ENCODE data around the gene FBXO33.

FBXO33 gene

DNA sequence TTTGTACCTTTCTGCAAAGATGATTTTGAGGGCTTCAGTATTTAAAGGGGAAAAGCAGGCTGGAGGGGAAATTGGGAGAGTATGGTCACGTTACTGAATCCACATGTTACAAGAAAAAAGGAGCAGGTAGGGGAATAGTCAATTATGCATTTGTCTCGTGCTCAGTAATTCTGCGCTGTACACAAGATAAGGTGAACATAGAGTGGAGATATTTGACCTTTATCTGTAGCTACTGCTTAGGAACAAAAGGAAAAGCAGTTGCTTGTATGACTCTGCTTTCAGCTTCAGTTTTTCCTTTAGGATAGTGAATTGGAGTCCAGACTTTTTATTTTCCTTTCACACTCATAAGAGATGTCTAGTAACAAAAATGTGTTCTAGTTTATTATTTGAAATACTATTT, 49.8 kb downstream of the FBXO33 start:
- no peak for TF ChIP-seq CTCF (IDR thresholded peaks at IDR 0.05; ENCODE audit: low read depth, low read length)
- H3K4me3 ChIP-seq (ENCODE audit: low read depth, low read length), result no peak overlapping the region
- in situ Hi-C loops (cut with HindIII; ENCODE audit: low sequenced_read_pairs), result no loop called here
- no peak for DNase-seq (ENCODE audit: low read depth, low spot score)

DNA sequence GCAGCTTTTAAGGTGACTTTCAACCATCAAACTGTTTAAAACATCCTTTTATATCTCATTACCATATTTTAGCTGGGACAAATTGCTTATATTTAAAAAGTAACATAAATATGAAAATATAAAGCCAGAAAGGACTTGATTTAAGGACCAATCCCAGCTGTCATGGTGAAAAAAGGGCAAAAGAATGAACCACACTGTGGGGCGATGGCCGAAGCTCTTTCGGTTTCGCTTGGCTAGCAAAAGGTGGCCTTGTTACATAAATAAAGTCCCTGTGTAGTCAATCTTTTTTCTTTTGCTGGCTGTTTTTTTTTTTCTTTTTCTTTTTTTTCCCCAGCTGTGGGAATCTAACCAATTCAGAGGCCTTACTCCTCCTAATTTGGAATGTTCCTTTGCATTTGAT, 50.9 kb downstream of the FBXO33 start:
- in situ Hi-C loops (cut with HindIII; ENCODE audit: low sequenced_read_pairs), result no loop called here
- no peak overlapping the region for H3K4me3 ChIP-seq (ENCODE audit: low read depth, low read length)
- TF ChIP-seq CTCF (IDR thresholded peaks at IDR 0.05; ENCODE audit: low read depth, low read length), result no peak
- peak; percentile 59 for DNase-seq (ENCODE audit: low read depth, low spot score)

- H3K4me3 ChIP-seq (ENCODE audit: low read depth, low read length), result no peak overlapping the region
- TF ChIP-seq CTCF (IDR thresholded peaks at IDR 0.05; ENCODE audit: low read depth, low read length), result no peak
- in situ Hi-C loops (cut with HindIII; ENCODE audit: low sequenced_read_pairs), result no loop called here
- DNase-seq (ENCODE audit: low read depth, low spot score), result peak; percentile 61
Observed at GRCh38 chr14:39376667-39377403, 55.4 kb downstream of the FBXO33 start.

DNA sequence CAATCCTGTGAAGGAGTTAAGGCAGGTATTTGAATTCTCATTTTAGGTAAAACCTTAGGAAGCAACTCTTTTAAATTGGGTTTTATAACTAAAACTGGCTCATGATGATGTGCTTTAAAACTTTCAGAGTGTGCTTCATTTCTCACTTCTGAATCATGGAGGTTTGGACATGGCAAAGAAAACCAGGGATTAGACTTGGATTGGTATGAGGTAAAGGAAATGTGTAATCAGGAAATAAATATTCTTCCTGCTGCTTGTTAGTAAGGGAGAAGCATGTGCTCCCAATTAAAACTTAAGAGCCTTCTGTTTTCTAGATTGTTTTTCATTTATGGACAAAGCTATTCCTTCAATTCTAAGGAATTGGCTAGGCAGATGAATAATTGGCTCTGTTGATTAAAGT, 57.4 kb downstream of the FBXO33 start:
- DNase-seq (ENCODE audit: low read depth, low spot score), result peak; percentile 62
- TF ChIP-seq CTCF (IDR thresholded peaks at IDR 0.05; ENCODE audit: low read depth, low read length), result no peak
- no peak overlapping the region for H3K4me3 ChIP-seq (ENCODE audit: low read depth, low read length)
- in situ Hi-C loops (cut with HindIII; ENCODE audit: low sequenced_read_pairs), result no loop called here

GRCh38 chr14:39372656-39373055, 59.6 kb downstream of the FBXO33 start:
- DNase-seq (ENCODE audit: low read depth, low spot score), result peak; percentile 48
- no peak for TF ChIP-seq CTCF (IDR thresholded peaks at IDR 0.05; ENCODE audit: low read depth, low read length)
- no peak overlapping the region for H3K4me3 ChIP-seq (ENCODE audit: low read depth, low read length)
- in situ Hi-C loops (cut with HindIII; ENCODE audit: low sequenced_read_pairs), result no loop called here

DNA sequence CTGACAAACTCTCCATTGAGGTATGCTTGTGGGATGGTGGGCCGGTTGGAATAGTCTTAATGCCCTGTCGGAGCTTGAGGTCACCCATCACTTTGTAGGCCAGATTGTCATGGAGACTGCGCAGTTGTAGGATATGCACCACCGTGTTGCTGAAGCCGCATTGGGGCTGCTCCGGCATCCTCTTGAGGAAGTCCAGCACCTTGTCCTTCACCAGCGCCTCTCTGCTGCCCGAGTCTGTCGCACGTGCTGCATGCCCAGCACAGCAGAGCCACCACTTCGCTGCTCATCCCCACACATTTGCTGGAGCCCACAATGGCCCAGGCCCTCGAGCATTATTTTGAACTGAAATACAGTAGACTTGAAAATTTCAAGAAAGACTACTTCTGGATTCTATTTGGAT, 61.8 kb downstream of the FBXO33 start:
- no peak overlapping the region for H3K4me3 ChIP-seq (ENCODE audit: low read depth, low read length)
- DNase-seq (ENCODE audit: low read depth, low spot score), result no peak
- in situ Hi-C loops (cut with HindIII; ENCODE audit: low sequenced_read_pairs), result no loop called here
- no peak for TF ChIP-seq CTCF (IDR thresholded peaks at IDR 0.05; ENCODE audit: low read depth, low read length)

All from astrocyte of the spinal cord (primary cell).